Stimulated activated naive B cell treated with anti-CD40 and anti-IgM and Interleukin-4, amounts not matched to agents 10 μg/mL and 1 μg/mL and 100 μg/mL, for 72 hours (primary cell): Measurements from ENCODE around the gene BMP4.

ENCODE experiments used
- ATAC-seq, 2 donors: fragments of 150-1000 bp; cut with Tn5 transposase; replicated peaks; 2 replicates each; pipeline ENCODE4 v1.10.0; 2021; ENCODE audit warnings: moderate library complexity in 1 of 2
- DNase-seq: peaks from one replicate; pipeline ENCODE4 v3.0.0; 2021
- H3K27ac Mint-ChIP-seq: one replicate; pipeline ENCODE4 v1.8.0; 2022; ENCODE audit warnings: mild to moderate bottlenecking, mixed read lengths
- H3K27me3 Mint-ChIP-seq, 2 donors: one replicate each; pipeline ENCODE4 v1.8.0; 2022; ENCODE audit warnings: mixed read lengths in 2 of 2
- H3K36me3 Mint-ChIP-seq, 2 donors: one replicate each; pipeline ENCODE4 v1.8.0; 2022; ENCODE audit warnings: mixed read lengths in 2 of 2, mild to moderate bottlenecking in 1 of 2
- H3K4me1 Mint-ChIP-seq, 2 donors: one replicate each; pipeline ENCODE4 v1.8.0; 2022; ENCODE audit warnings: mixed read lengths in 2 of 2, mild to moderate bottlenecking in 1 of 2
- H3K4me3 Mint-ChIP-seq, 2 donors: one replicate each; pipeline ENCODE4 v1.8.0; 2022; ENCODE audit warnings: mild to moderate bottlenecking in 2 of 2, mixed read lengths in 2 of 2, moderate library complexity in 1 of 2
- H3K9me3 Mint-ChIP-seq, 2 donors: one replicate each; pipeline ENCODE4 v1.8.0; 2022; ENCODE audit warnings: mixed read lengths in 2 of 2, mild to moderate bottlenecking in 1 of 2

Gene BMP4

DNA sequence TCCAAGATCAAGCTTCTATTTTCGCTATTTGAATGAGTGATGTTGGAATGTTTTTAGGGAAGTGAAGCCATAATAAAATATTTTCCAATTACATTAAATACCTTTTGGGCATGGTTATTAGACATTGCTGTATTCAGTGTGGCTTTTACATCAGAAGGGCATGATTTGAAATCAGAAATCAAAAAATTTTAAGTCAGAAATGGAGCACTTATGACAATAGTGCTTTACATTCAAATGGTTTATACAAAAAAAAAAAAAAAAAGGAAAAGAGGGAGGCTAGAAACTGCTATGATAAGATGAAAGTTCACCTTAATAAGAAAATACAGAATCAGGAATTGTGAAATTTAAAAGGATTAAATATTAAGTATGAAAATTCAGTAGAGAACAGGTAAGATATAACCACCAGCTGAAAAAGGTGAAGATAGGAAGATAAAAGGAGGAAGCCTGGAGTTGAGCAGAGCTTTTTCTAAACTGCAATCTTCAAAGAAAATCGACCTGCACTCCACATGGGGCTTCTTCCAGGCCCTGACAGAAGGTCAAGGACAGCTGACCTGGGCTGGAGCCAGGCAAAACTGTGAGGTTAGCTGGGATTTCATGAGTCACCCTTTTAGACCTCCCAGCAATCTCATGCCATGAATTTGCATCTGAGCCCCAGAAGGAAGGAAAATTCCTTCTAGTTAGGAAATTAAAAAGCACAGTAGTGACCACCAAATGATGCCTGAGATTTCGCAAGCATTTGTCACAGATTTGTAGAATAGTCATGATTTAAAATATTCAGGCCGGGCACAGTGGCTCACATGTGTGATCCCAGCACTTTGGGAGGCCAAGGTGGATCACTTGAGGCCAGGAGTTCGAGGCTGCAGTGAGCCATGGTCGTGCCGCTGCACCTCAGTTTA is 23.4 kb upstream of the BMP4 start:
- peaks cover 10 to 12% of the 10 kb centered on the region in 2 donors for H3K9me3 Mint-ChIP-seq
- DNase-seq (no peak), ATAC-seq (no peak)
- peaks cover 7 to 10% of the 10 kb centered on the region in 2 donors for H3K27me3 Mint-ChIP-seq
- peaks cover 2% of the 10 kb centered on the region in 2 donors for H3K36me3 Mint-ChIP-seq
- no peaks in the 10 kb centered on the region for H3K4me1 Mint-ChIP-seq
- no peak overlapping the region for H3K27ac Mint-ChIP-seq
- H3K4me3 Mint-ChIP-seq = no peak overlapping the region

DNA sequence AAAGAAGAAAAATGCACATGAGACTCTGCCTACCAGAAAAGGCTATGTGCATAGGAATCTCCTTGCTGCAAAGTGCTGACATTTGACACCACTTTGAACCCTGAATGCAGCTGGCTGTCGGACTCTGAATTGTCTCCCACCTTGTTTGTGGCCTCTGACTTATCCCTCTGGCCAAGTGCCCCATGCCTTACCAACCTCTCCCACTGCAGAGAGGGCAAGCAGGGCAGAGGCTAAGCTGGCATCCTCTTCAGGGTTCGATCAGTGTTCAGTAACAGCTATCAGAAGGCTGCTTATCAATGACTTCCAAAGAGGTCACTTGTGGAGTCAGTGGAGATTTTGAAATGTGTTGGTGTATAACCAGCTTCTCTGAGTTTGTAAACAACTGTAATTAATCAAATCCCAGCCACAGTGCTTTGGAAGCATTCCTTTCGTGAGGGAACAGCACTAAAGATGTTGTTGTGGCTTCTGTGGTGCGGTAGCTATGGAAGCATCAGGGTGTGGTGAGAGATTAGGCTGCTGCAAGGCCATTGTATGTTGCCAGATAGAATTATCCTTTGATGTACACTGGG is 22.6 kb upstream of the BMP4 start:
- Mint-ChIP-seq H3K36me3 (no peaks in the 10 kb centered on the region), H3K4me3 (no peak overlapping the region)
- no peak for DNase-seq

DNA sequence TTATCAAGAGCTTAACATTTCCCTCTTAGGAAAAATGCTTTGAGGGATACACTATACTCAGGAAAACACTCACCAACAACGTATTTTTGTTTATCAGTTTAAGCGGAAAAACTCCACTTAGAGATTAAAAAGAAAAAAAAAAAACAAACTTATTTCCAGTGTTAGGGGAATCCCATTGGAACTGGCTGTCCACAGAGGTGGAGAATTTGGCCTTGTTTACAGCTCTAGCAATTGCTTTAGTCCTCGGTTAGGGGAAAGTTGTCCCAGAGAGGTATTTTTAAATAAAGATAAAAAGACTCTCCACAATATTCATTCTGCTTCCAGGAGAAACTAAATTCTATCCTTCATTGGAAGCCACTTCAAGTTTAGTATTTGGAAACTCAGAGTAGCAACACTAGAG is 21.6 kb upstream of the BMP4 start:
- Mint-ChIP-seq H3K4me3 (no peak overlapping the region), H3K27ac (no peak overlapping the region), H3K27me3 (peaks cover 7 to 20% of the 10 kb centered on the region in 2 donors), H3K4me1 (no peaks in the 10 kb centered on the region), H3K36me3 (no peaks in the 10 kb centered on the region), H3K9me3 (no peaks in the 10 kb centered on the region)
- no peak for ATAC-seq
- no peak for DNase-seq

More for the DNA sequence above, 22.6 kb upstream of the BMP4 start:
- H3K27me3 Mint-ChIP-seq = peaks cover 7 to 17% of the 10 kb centered on the region in 2 donors
- no peaks in the 10 kb centered on the region for H3K4me1 Mint-ChIP-seq
- no peak overlapping the region for H3K27ac Mint-ChIP-seq
- ATAC-seq = no peak
- peaks cover 4 to 5% of the 10 kb centered on the region in 2 donors for H3K9me3 Mint-ChIP-seq

DNA sequence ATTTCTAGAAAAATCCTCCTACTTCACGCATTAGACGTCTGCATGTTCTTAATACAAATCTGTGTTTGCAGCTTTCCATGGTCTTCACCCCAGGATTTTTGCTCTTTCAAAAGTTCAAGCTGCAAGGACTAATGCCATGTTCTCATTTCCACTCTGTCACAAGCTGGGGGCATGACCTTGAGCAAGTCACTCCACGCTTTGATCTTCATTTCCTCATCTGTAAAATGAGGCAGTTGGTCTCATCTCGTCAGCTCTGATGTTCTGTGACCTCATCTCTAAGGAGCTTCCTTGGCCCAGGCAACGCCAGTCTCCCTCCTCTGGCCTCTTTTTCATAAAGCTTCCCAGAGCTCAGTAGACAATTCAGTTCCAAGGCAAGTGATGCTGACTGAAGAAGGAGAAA is 18.8 kb upstream of the BMP4 start:
- H3K4me1 Mint-ChIP-seq = no peaks in the 10 kb centered on the region
- H3K36me3 Mint-ChIP-seq = no peaks in the 10 kb centered on the region
- ATAC-seq = no peak
- H3K9me3 Mint-ChIP-seq = peaks cover 0 to 2% of the 10 kb centered on the region in 2 donors
- H3K27me3 Mint-ChIP-seq = peaks cover 7 to 35% of the 10 kb centered on the region in 2 donors
- DNase-seq = no peak
- H3K27ac Mint-ChIP-seq = no peak overlapping the region
- H3K4me3 Mint-ChIP-seq = no peak overlapping the region

DNA sequence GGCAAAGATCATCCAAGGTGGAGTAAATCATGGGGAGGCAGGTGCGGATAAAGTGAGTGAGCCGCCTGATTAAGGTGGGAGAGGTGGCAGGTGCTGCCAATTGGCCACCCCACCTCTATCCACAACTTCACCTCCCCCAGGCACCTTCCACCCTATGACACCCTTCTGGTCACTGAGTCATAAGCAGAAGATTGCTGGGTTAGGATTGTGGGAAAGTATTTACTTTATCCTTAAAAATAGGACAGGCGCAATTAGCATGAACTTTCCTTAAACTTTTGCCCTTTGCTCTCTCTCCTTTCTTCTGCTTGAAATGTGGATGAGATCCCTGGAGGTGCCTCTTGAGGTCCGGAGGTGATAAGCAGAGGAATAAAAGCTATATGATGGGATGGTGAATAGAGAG is 14.9 kb upstream of the BMP4 start:
- H3K4me3 Mint-ChIP-seq = no peak overlapping the region
- peaks cover 19 to 35% of the 10 kb centered on the region in 2 donors for H3K27me3 Mint-ChIP-seq
- no peak overlapping the region for H3K27ac Mint-ChIP-seq
- H3K9me3 Mint-ChIP-seq = peaks cover 0 to 2% of the 10 kb centered on the region in 2 donors
- no peaks in the 10 kb centered on the region for H3K36me3 Mint-ChIP-seq
- no peak for ATAC-seq
- no peak for DNase-seq
- H3K4me1 Mint-ChIP-seq = no peaks in the 10 kb centered on the region

DNA sequence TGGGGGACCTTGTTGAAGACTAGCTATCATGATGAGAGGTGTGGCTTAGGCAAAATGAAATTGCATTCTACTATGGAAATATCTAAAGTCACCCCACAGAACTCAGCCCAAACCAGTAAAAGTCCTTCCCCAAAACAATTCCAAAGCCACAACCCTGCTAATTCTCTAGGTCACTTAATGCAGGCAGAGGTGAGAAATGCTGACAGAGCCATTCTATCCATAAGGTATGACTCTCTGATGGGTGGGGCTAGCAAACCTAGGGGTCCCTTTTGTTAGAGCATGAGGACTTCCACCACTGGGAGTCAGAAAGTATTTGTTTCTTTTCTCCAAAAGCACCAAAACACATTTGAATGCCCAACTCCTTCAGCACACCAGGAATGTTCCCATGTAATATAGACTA is 12.7 kb upstream of the BMP4 start:
- DNase-seq = no peak
- Mint-ChIP-seq H3K4me3 (no peak overlapping the region), H3K4me1 (no peaks in the 10 kb centered on the region), H3K27me3 (peaks cover 23 to 41% of the 10 kb centered on the region in 2 donors), H3K9me3 (peaks cover 0 to 2% of the 10 kb centered on the region in 2 donors), H3K27ac (no peak overlapping the region), H3K36me3 (no peaks in the 10 kb centered on the region)
- ATAC-seq = no peak

DNA sequence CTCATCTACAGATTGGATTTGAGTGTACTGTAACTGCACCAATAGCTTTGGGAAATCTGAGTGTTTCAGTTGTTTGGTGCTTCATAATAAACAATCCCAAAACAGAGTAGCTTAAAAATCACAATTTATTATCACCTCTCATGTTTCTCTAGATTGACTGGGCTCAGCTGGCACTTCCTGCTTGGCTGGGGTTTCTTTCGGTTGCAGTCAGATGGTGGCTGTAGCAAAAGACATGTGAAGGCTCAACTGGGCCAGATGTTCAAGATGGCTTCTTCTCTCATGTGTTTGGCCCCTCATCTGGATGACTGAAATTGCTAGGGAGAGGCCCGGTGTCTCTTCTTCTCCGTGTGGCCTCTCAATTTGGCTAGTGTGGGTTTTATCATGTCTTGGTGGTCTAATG is 12.1 kb upstream of the BMP4 start:
- H3K27ac Mint-ChIP-seq = no peak overlapping the region
- ATAC-seq (no peak), DNase-seq (no peak)
- H3K9me3 Mint-ChIP-seq = peaks cover 0 to 2% of the 10 kb centered on the region in 2 donors
- no peaks in the 10 kb centered on the region for H3K36me3 Mint-ChIP-seq
- H3K4me1 Mint-ChIP-seq = peaks cover under 1 to 3% of the 10 kb centered on the region in 2 donors
- peaks cover 28 to 42% of the 10 kb centered on the region in 2 donors for H3K27me3 Mint-ChIP-seq
- H3K4me3 Mint-ChIP-seq = no peak overlapping the region

DNA sequence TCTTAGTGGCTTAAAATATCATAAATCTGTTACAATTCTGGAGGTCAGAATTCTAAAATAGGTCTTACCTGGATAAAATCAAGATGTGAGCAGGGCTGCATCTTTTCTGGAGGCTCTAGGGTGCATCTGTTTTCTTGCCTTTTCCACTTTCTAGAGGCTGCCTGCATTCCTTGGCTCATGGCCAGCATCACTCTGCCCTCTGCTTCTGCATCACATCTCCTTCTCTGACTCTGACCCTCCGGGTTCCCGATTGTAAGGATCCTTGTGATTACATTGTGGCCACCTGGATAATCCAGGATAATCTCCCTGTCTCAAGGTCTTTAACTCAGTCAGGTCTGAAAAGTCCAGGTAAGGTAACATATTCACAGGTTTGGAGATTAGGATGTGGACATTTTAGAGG is 11.0 kb upstream of the BMP4 start:
- H3K36me3 Mint-ChIP-seq = no peaks in the 10 kb centered on the region

DNA sequence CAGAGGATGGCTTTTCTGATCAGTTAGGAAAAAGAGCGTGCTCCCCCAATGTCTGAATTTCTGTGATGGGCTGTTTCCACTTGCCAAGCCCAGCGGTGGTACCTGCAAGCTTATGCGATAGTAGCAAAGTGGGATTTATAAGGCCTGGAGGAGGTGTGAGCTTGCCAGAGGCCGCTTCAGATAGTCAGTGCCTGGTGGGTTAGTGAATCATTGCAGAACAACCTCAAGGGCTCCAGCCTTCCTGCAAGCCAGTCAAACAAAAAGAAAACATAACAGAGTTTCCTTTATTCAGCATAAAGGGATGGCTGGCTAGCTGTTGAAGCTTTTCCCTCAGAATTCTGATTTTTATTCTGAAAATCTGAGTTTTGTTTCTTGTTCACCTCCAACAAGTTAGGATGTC is 7.6 kb upstream of the BMP4 start:
- no peak for DNase-seq
- Mint-ChIP-seq H3K4me3 (no peak overlapping the region), H3K9me3 (no peaks in the 10 kb centered on the region), H3K27ac (no peak overlapping the region), H3K36me3 (no peaks in the 10 kb centered on the region), H3K27me3 (peaks cover 55 to 65% of the 10 kb centered on the region in 2 donors), H3K4me1 (peaks cover 5 to 11% of the 10 kb centered on the region in 2 donors)
- no peak for ATAC-seq

More for the DNA sequence above, 11.0 kb upstream of the BMP4 start:
- Mint-ChIP-seq H3K27me3 (peaks cover 40 to 49% of the 10 kb centered on the region in 2 donors), H3K27ac (no peak overlapping the region), H3K4me1 (peaks cover 5 to 11% of the 10 kb centered on the region in 2 donors), H3K9me3 (peaks cover 0 to 2% of the 10 kb centered on the region in 2 donors), H3K4me3 (no peak overlapping the region)
- no peak for DNase-seq
- ATAC-seq = no peak

DNA sequence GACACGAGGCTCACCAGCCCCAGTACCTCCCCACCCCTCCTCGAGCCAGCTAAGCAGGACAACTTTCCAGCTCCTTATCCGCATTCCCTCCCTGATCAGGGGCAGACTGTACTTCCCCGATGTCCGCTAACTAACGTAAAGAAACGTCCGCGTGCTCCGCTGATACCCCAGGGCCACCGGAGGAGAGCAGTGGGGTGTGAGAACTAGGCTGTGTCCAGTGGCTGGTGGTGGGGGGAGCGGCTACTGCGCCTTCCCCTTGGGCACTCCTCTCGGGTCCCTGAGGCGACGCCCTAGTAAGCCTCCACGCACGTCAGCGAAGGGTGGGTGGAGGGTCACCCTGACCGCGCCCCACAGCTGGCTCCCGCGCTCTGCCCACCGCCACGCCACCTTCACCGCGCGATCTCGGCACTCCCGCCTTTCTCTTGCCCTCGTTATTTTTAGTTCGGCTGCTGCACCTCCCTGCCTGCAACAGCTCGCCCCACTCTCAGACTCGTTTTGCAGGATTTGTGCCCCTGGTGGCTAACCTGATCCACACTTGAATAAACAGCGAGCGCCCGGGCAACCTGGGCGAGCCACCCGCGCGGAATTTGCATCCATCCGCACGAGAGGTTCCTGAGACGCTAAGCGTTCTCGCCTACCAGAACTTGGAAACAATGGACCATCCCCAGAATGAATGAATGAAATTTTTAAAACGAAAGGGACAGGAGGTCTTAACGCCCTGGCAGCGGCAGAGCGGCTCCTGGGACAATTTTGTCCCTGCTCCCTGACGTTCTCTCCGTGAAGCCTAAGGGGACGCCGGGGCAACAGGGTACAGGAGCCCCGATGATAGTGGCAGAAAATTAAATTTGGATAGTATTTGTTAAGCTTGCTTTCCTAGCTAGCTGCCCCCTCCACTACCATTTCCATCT is 6.9 kb upstream of the BMP4 start:
- Mint-ChIP-seq H3K27me3 (peaks cover 60 to 70% of the 10 kb centered on the region in 2 donors), H3K27ac (no peak overlapping the region), H3K4me3 (peak overlapping the region; percentile 36 to 75), H3K9me3 (no peaks in the 10 kb centered on the region), H3K4me1 (peaks cover 5 to 11% of the 10 kb centered on the region in 2 donors), H3K36me3 (no peaks in the 10 kb centered on the region)
- ATAC-seq (no peak), DNase-seq (no peak)

DNA sequence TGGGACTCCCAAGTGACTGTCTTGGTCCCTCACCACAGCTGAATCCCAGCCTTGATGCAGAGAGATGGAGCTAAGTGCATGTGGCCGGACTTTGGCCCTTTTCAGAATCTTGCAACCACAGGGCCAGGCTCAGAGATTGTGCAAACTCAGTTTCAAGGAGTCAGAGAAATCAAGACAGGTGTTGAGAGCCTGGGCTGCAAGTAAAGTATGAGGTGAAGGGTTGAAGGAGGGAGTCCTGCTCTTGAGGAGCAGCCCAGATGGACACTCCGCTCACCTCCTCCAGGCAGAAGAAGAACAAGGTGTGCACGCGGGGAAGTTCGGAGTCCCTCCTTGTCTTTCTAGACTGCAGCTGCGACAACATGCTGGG is 6.3 kb upstream of the BMP4 start:
- ATAC-seq = no peak
- no peak for DNase-seq
- Mint-ChIP-seq H3K4me3 (no peak overlapping the region), H3K9me3 (no peaks in the 10 kb centered on the region), H3K4me1 (peaks cover 5 to 11% of the 10 kb centered on the region in 2 donors), H3K36me3 (no peaks in the 10 kb centered on the region), H3K27me3 (peaks cover 59 to 70% of the 10 kb centered on the region in 2 donors), H3K27ac (no peak overlapping the region)

DNA sequence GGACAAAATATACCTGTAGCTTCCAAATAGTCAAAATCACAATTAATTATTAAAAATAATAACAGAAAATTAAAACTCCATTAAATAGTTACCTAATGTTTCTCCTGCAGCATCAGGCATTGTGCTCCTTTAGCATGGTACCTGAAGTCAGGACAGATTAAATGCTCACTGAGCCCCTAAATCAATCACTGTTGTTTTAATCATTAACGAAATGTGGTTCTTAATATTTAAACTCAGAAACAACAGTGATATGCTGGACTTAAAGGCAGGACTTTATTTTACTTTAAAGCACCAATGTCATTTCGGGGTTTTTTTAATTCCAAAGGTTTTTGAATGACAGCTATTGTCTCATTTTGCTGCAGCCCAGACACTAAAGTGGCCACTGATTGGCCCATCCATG is 2.0 kb upstream of the BMP4 start:
- Mint-ChIP-seq H3K36me3 (peaks cover 0 to 2% of the 10 kb centered on the region in 2 donors), H3K4me1 (peaks cover 24 to 37% of the 10 kb centered on the region in 2 donors), H3K4me3 (no peak overlapping the region), H3K27me3 (peaks cover 66 to 84% of the 10 kb centered on the region in 2 donors), H3K27ac (no peak overlapping the region), H3K9me3 (no peaks in the 10 kb centered on the region)
- ATAC-seq = no peak
- no peak for DNase-seq

DNA sequence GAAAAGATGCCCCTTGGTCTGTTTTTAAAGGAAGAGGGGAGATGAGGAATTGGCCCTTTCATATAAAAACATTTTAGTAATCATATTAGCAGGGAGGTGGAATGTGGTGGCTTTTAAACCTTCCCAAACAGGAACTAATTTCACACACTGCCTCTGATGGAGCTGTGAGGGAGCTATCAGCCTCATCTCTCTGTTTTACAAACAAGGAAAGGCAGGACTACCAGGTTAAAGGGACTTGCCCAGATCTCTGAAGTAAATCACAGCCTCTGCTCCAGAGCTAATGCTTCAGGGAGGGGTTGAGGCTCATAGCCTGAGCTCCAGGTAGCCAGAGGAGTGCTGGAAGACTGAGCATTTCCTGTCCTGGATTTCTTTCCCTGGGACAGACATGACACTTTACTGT is 1.1 kb upstream of the BMP4 start:
- ATAC-seq (no peak), DNase-seq (no peak)
- H3K4me3 Mint-ChIP-seq = no peak overlapping the region
- peaks cover 63 to 82% of the 10 kb centered on the region in 2 donors for H3K27me3 Mint-ChIP-seq
- H3K9me3 Mint-ChIP-seq = no peaks in the 10 kb centered on the region
- H3K4me1 Mint-ChIP-seq = peaks cover 24 to 37% of the 10 kb centered on the region in 2 donors
- peaks cover 0 to 2% of the 10 kb centered on the region in 2 donors for H3K36me3 Mint-ChIP-seq
- peak overlapping the region; percentile 92 for H3K27ac Mint-ChIP-seq
